Naive thymus-derived CD4-positive, alpha-beta T cell (primary cell): ENCODE measurements around the gene KDM4B. TPM values are rescaled to one million over a fixed set of nuclear protein-coding genes. Genes with fewer than 3 reads are reported as not detected.

Experiments
- ATAC-seq: fragments of 150-1000 bp; cut with Tn5 transposase; 2 replicates; pipeline ENCODE4 v1.10.0; 2021; ENCODE audit warnings: mild to moderate bottlenecking, moderate library complexity
- CTCF ChIA-PET: fragments of 350-600 bp; sonication (Branson Sonifier 250); formaldehyde crosslinking; loops from one replicate; lab custom pipeline; 2021; ENCODE audit warnings: antibody characterized with exemption; lab: Charles Lee
- POLR2A ChIA-PET: fragments of 350-600 bp; sonication (Branson Sonifier 250); formaldehyde crosslinking; loops from one replicate; lab custom pipeline; 2021; ENCODE audit warnings: antibody characterized with exemption, inconsistent platforms; lab: Charles Lee
- DNase-seq, 9 donors: peaks; one replicate each; pipeline versions ENCODE4 v3.0.0 to v3.0.0-alpha.2; 2020 to 2022; ENCODE audit warnings: mixed read lengths in 1 of 9
- H3K27ac ChIP-seq: one replicate; pipeline ENCODE4 v1.7.0; 2013; ENCODE audit warnings: mild to moderate bottlenecking, low read depth, low read length, moderate library complexity
- H3K27me3 ChIP-seq, 2 donors: one replicate each; pipeline ENCODE4 v1.7.0; 2013; ENCODE audit warnings: low read length in 2 of 2, mild to moderate bottlenecking in 2 of 2, moderate library complexity in 2 of 2; ENCODE audit not compliant: control insufficient read depth in 2 of 2, insufficient read depth in 2 of 2
- H3K36me3 ChIP-seq, 3 experiments: 1 replicate in 2 of 3; 2 replicates in 1 of 3; pipeline ENCODE4 v1.7.0; 2013; ENCODE audit warnings: low read length in 3 of 3, mild to moderate bottlenecking in 3 of 3, moderate library complexity in 1 of 3; ENCODE audit not compliant: insufficient read depth in 3 of 3, control insufficient read depth in 2 of 3
- H3K4me1 ChIP-seq, 2 donors: one replicate each; pipeline ENCODE4 v1.7.0; 2013; ENCODE audit warnings: low read length in 2 of 2, mild to moderate bottlenecking in 2 of 2, moderate library complexity in 1 of 2; ENCODE audit not compliant: control insufficient read depth in 2 of 2, insufficient read depth in 2 of 2
- H3K4me3 ChIP-seq: 2 replicates; pipeline ENCODE4 v1.7.0; 2013; ENCODE audit warnings: mild to moderate bottlenecking, low read length
- H3K9me3 ChIP-seq, 3 experiments: 1 replicate in 2 of 3; 2 replicates in 1 of 3; pipeline ENCODE4 v1.7.0; 2013; ENCODE audit warnings: low read length in 3 of 3; ENCODE audit not compliant: control insufficient read depth in 2 of 3
- H3K27ac Mint-ChIP-seq, 9 donors: one replicate each; pipeline ENCODE4 v1.8.0; 2020 to 2022; ENCODE audit warnings: mixed read lengths in 9 of 9, mild to moderate bottlenecking in 8 of 9, moderate library complexity in 5 of 9, inconsistent platforms in 2 of 9
- H3K27me3 Mint-ChIP-seq, 5 donors: one replicate each; pipeline ENCODE4 v1.8.0; 2021 to 2022; ENCODE audit warnings: mixed read lengths in 5 of 5, mild to moderate bottlenecking in 1 of 5
- H3K36me3 Mint-ChIP-seq, 5 donors: one replicate each; pipeline ENCODE4 v1.8.0; 2020 to 2022; ENCODE audit warnings: mixed read lengths in 5 of 5, mild to moderate bottlenecking in 3 of 5, inconsistent platforms in 1 of 5
- H3K4me1 Mint-ChIP-seq, 7 donors: one replicate each; pipeline ENCODE4 v1.8.0; 2020 to 2022; ENCODE audit warnings: mixed read lengths in 7 of 7, mild to moderate bottlenecking in 3 of 7, inconsistent platforms in 1 of 7
- H3K4me3 Mint-ChIP-seq, 10 donors: one replicate each; pipeline ENCODE4 v1.8.0; 2020 to 2022; ENCODE audit warnings: mild to moderate bottlenecking in 10 of 10, mixed read lengths in 10 of 10, moderate library complexity in 6 of 10, inconsistent platforms in 2 of 10
- H3K9me3 Mint-ChIP-seq, 11 donors: one replicate each; pipeline ENCODE4 v1.8.0; 2020 to 2022; ENCODE audit warnings: mixed read lengths in 11 of 11, mild to moderate bottlenecking in 4 of 11, inconsistent platforms in 1 of 11, moderate library complexity in 1 of 11
- intact Hi-C, 2 donors: fragments of 100-400 bp; cut with micrococcal nuclease; formaldehyde crosslinking; loops; one replicate each; pipeline ENCODE4 v1.15.1; 2023
- polyA plus RNA-seq, 2 donors: library from polyadenylated mRNA; unstranded; fragments of 300-500 nt; fragmentation: Illumina TruSeq; gene quantifications; one replicate each; pipeline ENCODE4 v1.2.3, GENCODE V29; 2021
- total RNA-seq, 6 experiments: library from RNA in 5 of 6; stranded (reverse) in 5 of 6; gene quantifications; 1 replicate in 5 of 6; 2 replicates in 1 of 6; pipeline ENCODE4 v1.2.3 and lab custom pipeline; 2021 to 2026

Gene KDM4B
- total and polyA plus RNA-seq, 7 experiments from 2014 or later, result 8.1 to 78.0 (median 46.7) TPM

GRCh38 chr19:5011476-5012238, 42.7 kb downstream of the KDM4B start:
- H3K36me3 ChIP-seq, result peaks cover 0 to 11% (median 0%) of the 10 kb centered on the region in 3 experiments
- no peak overlapping the region for H3K4me3 ChIP-seq
- POLR2A ChIA-PET, result no interaction called here
- Mint-ChIP-seq H3K27ac (peak overlapping the region in 1 of 9 donors; percentile 55), H3K36me3 (peaks cover 0 to 20% (median 14%) of the 10 kb centered on the region in 5 donors), H3K4me1 (peaks cover 4 to 19% (median 5%) of the 10 kb centered on the region in 7 donors), H3K27me3 (no peaks in the 10 kb centered on the region), H3K4me3 (no peak overlapping the region), H3K9me3 (peaks cover 0 to 15% (median 4%) of the 10 kb centered on the region in 11 donors)
- DNase-seq, result no peak
- CTCF ChIA-PET, result no interaction called here
- H3K4me1 ChIP-seq, result no peaks in the 10 kb centered on the region
- H3K9me3 ChIP-seq, result no peaks in the 10 kb centered on the region
- ATAC-seq, result no peak
- intact Hi-C loops, result no loop called here
- no peaks in the 10 kb centered on the region for H3K27me3 ChIP-seq
- no peak overlapping the region for H3K27ac ChIP-seq

- Histone ChIP-seq H3K4me1 (no peaks in the 10 kb centered on the region), H3K27me3 (no peaks in the 10 kb centered on the region), H3K36me3 (peaks cover 0 to 19% (median 0%) of the 10 kb centered on the region in 3 experiments), H3K27ac (no peak overlapping the region), H3K9me3 (no peaks in the 10 kb centered on the region), H3K4me3 (no peak overlapping the region)
- no peak overlapping the region for H3K27ac Mint-ChIP-seq
- no peak overlapping the region for H3K4me3 Mint-ChIP-seq
- ChIA-PET CTCF (no interaction called here), POLR2A (no interaction called here)
- H3K36me3 Mint-ChIP-seq, result peaks cover 0 to 10% (median 6%) of the 10 kb centered on the region in 5 donors
- H3K9me3 Mint-ChIP-seq, result peaks cover 0 to 6% (median 0%) of the 10 kb centered on the region in 11 donors
- H3K27me3 Mint-ChIP-seq, result no peaks in the 10 kb centered on the region
- intact Hi-C loops, result no loop called here
- ATAC-seq (no peak), DNase-seq (no peak)
- H3K4me1 Mint-ChIP-seq, result peaks cover 0 to 11% (median 5%) of the 10 kb centered on the region in 7 donors
These were observed 44.0 kb downstream of the KDM4B start for GRCh38 chr19:5012688-5013457.

- Histone ChIP-seq H3K9me3 (no peaks in the 10 kb centered on the region), H3K36me3 (peaks cover 0 to 27% (median 0%) of the 10 kb centered on the region in 3 experiments), H3K4me3 (no peak overlapping the region), H3K4me1 (no peaks in the 10 kb centered on the region), H3K27me3 (no peaks in the 10 kb centered on the region), H3K27ac (no peak overlapping the region)
- Mint-ChIP-seq H3K9me3 (no peaks in the 10 kb centered on the region), H3K27ac (no peak overlapping the region), H3K27me3 (no peaks in the 10 kb centered on the region), H3K4me1 (peaks cover 0 to 13% (median 5%) of the 10 kb centered on the region in 7 donors), H3K36me3 (peaks cover 0 to 4% (median 0%) of the 10 kb centered on the region in 5 donors), H3K4me3 (no peak overlapping the region)
- CTCF ChIA-PET, result no interaction called here
- ATAC-seq (no peak), DNase-seq (no peak)
- intact Hi-C loops, result no loop called here
- POLR2A ChIA-PET, result interaction anchor here (0.6 kb wide), 1 partner anchor 172 kb away, joined by 3 read pairs; no protein-coding TSS in a partner anchor
These were observed 44.8 kb downstream of the KDM4B start for GRCh38 chr19:5013761-5014160.

GRCh38 chr19:5014941-5015340, 46.0 kb downstream of the KDM4B start:
- ATAC-seq (no peak), DNase-seq (no peak)
- peaks cover 0 to 4% (median 0%) of the 10 kb centered on the region in 5 donors for H3K36me3 Mint-ChIP-seq
- CTCF ChIA-PET, result interaction anchor here (0.6 to 0.7 kb wide), 2 partner anchors 13 to 170 kb away, joined by 3 to 5 read pairs; no protein-coding TSS in a partner anchor
- intact Hi-C loops, result no loop called here
- no peaks in the 10 kb centered on the region for H3K4me1 ChIP-seq
- H3K27ac ChIP-seq, result no peak overlapping the region
- no peak overlapping the region for H3K27ac Mint-ChIP-seq
- no peaks in the 10 kb centered on the region for H3K9me3 Mint-ChIP-seq
- H3K4me1 Mint-ChIP-seq, result peaks cover 0 to 11% (median 2%) of the 10 kb centered on the region in 7 donors
- peaks cover 0 to 30% (median 0%) of the 10 kb centered on the region in 3 experiments for H3K36me3 ChIP-seq
- H3K27me3 Mint-ChIP-seq, result no peaks in the 10 kb centered on the region
- no peak overlapping the region for H3K4me3 ChIP-seq
- H3K27me3 ChIP-seq, result no peaks in the 10 kb centered on the region
- H3K9me3 ChIP-seq, result no peaks in the 10 kb centered on the region
- no peak overlapping the region for H3K4me3 Mint-ChIP-seq
- POLR2A ChIA-PET, result no interaction called here

GRCh38 chr19:5016268-5016667, 47.4 kb downstream of the KDM4B start:
- H3K9me3 Mint-ChIP-seq, result no peaks in the 10 kb centered on the region
- intact Hi-C loops, result no loop called here
- H3K4me1 ChIP-seq, result no peaks in the 10 kb centered on the region
- H3K36me3 Mint-ChIP-seq, result peaks cover 0 to 4% (median 0%) of the 10 kb centered on the region in 5 donors
- H3K4me1 Mint-ChIP-seq, result peaks cover 0 to 7% (median 0%) of the 10 kb centered on the region in 7 donors
- no peaks in the 10 kb centered on the region for H3K27me3 Mint-ChIP-seq
- no peaks in the 10 kb centered on the region for H3K27me3 ChIP-seq
- no peak overlapping the region for H3K27ac ChIP-seq
- ChIA-PET CTCF (interaction anchor here (0.9 kb wide), 1 partner anchor 12 kb away, joined by 3 read pairs; no protein-coding TSS in a partner anchor), POLR2A (no interaction called here)
- H3K27ac Mint-ChIP-seq, result no peak overlapping the region
- DNase-seq (no peak), ATAC-seq (no peak)
- peaks cover 0 to 30% (median 0%) of the 10 kb centered on the region in 3 experiments for H3K36me3 ChIP-seq
- no peak overlapping the region for H3K4me3 ChIP-seq
- no peak overlapping the region for H3K4me3 Mint-ChIP-seq
- H3K9me3 ChIP-seq, result no peaks in the 10 kb centered on the region

- DNase-seq (no peak), ATAC-seq (no peak)
- ChIA-PET CTCF (interaction anchor here (0.6 to 0.9 kb wide), 2 partner anchors 13 to 150 kb away, joined by 3 read pairs; no protein-coding TSS in a partner anchor), POLR2A (no interaction called here)
- no peak overlapping the region for H3K4me3 Mint-ChIP-seq
- H3K27me3 ChIP-seq, result no peaks in the 10 kb centered on the region
- peaks cover 0 to 4% (median 0%) of the 10 kb centered on the region in 5 donors for H3K36me3 Mint-ChIP-seq
- H3K9me3 ChIP-seq, result no peaks in the 10 kb centered on the region
- H3K27ac Mint-ChIP-seq, result no peak overlapping the region
- no peaks in the 10 kb centered on the region for H3K27me3 Mint-ChIP-seq
- intact Hi-C loops, result no loop called here
- H3K4me1 Mint-ChIP-seq, result peaks cover 0 to 7% (median 0%) of the 10 kb centered on the region in 7 donors
- peaks cover 0 to 30% (median 0%) of the 10 kb centered on the region in 3 experiments for H3K36me3 ChIP-seq
- H3K9me3 Mint-ChIP-seq, result no peaks in the 10 kb centered on the region
- no peaks in the 10 kb centered on the region for H3K4me1 ChIP-seq
- no peak overlapping the region for H3K4me3 ChIP-seq
- H3K27ac ChIP-seq, result no peak overlapping the region
These were observed 47.9 kb downstream of the KDM4B start for GRCh38 chr19:5016781-5017180.
